GM21737 (cell line): Measurements from ENCODE around the gene BMS1.
"Not testable (repeated sequence)": the region's sequence is repeated elsewhere in the genome, so short reads cannot be mapped to it uniquely, and the experiment has no call there.

Experiments used
- ATAC-seq: cut with Tn5 transposase; IDR thresholded peaks from one replicate; pipeline ENCODE4 v1.9.1; 2021; ENCODE audit warnings: mild to moderate bottlenecking, moderate library complexity; ENCODE audit not compliant: unreplicated experiment

Gene BMS1, protein sequence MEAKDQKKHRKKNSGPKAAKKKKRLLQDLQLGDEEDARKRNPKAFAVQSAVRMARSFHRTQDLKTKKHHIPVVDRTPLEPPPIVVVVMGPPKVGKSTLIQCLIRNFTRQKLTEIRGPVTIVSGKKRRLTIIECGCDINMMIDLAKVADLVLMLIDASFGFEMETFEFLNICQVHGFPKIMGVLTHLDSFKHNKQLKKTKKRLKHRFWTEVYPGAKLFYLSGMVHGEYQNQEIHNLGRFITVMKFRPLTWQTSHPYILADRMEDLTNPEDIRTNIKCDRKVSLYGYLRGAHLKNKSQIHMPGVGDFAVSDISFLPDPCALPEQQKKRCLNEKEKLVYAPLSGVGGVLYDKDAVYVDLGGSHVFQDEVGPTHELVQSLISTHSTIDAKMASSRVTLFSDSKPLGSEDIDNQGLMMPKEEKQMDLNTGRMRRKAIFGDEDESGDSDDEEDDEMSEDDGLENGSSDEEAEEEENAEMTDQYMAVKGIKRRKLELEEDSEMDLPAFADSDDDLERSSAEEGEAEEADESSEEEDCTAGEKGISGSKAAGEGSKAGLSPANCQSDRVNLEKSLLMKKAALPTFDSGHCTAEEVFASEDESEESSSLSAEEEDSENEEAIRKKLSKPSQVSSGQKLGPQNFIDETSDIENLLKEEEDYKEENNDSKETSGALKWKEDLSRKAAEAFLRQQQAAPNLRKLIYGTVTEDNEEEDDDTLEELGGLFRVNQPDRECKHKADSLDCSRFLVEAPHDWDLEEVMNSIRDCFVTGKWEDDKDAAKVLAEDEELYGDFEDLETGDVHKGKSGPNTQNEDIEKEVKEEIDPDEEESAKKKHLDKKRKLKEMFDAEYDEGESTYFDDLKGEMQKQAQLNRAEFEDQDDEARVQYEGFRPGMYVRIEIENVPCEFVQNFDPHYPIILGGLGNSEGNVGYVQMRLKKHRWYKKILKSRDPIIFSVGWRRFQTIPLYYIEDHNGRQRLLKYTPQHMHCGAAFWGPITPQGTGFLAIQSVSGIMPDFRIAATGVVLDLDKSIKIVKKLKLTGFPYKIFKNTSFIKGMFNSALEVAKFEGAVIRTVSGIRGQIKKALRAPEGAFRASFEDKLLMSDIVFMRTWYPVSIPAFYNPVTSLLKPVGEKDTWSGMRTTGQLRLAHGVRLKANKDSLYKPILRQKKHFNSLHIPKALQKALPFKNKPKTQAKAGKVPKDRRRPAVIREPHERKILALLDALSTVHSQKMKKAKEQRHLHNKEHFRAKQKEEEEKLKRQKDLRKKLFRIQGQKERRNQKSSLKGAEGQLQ

DNA sequence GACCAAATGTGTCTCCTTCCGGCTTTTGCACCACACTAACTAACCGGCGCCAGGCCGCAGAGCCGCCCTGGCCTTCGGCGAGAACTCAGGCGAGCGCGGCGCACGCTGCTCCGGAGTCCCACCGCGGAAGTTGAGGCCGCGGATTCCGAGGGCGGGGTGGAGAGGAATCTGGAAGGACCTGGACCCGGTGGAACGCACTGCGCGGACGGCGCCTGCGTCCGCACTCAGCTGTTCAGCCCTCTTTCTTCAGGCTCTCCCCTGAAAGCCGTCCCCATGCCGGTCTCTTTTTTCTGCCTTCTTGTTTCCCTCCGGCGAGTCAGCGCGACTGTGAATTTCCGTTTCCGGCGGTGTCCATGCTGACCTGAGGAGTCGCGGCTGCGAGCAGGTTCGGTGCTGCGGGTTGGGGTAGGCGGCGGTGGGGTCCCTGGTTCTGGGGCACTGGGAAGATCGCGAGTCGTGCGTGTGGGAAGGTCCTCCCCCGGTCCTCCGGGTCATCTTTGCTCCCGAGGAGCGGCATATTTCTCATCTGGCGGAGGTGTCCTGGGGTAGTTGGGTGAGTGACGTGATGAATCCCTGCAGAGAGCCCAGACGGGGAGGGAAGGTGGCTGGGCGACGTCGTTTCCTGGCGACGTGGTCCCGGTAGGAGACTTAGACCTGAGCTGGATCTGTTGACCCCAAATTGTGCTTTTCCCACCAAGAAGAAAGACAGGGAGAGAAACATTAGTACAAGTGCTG lies at the start of gene BMS1:
Gene BMS1, plus strand, starts transcription at position 350 of the 735 bp plus-strand sequence. CDS start 1,600 bp downstream, outside the sequence.
- peak; percentile 94 for ATAC-seq

DNA sequence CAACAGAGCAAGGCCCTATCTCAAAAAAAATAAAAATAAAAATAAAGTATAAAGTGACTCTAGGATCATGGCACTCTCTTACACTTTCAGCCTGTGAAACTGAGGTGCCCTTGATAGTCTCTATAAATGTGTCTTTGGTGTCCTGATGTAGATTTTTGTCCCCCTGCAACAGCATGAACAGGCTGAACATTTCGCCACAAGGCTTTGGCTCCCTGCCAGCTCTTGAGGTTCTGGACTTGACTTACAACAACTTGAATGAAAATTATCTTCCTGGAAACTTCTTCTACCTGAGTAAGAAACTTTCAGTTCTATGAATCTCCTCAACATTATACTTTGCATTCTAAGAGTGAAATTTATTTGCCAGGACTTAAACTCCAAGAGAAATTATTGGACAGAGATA lies 48.1 kb upstream of the BMS1 start:
- no peak for ATAC-seq

DNA sequence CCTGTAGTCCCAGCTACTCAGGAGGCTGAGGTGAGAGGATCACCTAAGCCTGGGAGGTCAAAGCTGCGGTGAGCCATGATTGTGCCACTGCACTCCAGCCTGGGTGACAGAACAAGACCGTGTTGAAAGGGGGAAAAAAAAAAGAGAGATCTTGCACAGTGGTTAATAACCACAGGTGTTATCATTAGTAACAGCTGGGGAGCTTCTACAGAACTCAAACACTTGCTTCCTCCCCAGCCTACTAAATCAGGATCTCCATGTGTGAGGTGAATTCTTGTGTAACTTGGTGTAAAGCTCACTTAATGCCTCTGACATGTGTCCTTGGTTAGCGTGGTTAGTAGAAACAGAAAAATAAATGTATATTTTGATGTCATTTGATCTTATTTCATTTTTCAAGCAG lies 43.9 kb upstream of the BMS1 start:
- ATAC-seq: no peak

DNA sequence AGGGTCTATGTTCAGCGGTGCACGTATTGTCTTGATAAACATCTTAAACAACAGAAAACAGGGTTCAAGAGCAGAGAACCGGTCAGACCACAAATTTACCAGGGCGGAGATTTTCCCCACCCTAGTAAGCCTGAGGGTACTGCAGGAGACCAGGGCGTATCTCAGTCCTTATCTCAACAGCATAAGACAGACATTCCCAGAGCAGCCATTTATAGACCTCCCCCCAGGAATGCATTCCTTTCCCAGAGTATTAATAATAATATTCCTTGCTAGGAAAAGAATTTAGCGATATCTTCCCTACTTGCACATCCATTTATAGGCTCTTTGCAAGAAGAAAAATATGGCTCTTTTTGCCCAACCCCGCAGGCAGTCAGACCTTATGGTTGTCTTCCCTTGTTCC lies 41.1 kb upstream of the BMS1 start:
- not testable (repeated sequence) for ATAC-seq

GRCh38 chr10:42743697-42744096 lies 38.9 kb upstream of the BMS1 start:
- no peak for ATAC-seq

- no peak for ATAC-seq
Observed at GRCh38 chr10:42744134-42744701, 38.4 kb upstream of the BMS1 start.

DNA sequence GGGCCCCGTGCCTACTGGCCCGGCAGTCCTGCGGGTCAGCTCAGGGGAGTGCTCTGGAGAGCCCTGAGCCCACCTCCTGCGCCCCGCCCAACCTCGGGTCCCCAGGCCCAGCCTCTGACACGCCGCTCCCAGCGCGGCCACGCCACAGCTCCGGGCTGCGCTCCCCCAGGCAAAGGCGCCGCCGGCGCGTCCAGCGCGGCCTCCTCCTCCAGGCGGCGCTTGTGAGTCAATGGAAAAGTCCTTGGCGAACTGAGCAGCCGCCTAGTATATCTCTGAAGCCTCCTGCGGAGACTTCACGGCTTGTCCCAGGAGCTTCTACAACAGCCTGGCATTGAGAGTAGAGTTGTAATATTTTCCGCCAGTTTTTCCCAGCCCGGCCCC lies 29.5 kb upstream of the BMS1 start:
- ATAC-seq: no peak

- ATAC-seq: no peak
Observed at GRCh38 chr10:42753507-42754154, 29.0 kb upstream of the BMS1 start.

- ATAC-seq: no peak
Observed at GRCh38 chr10:42754155-42755027, 28.2 kb upstream of the BMS1 start.

- ATAC-seq: no peak
Observed at GRCh38 chr10:42755028-42755451, 27.6 kb upstream of the BMS1 start.

DNA sequence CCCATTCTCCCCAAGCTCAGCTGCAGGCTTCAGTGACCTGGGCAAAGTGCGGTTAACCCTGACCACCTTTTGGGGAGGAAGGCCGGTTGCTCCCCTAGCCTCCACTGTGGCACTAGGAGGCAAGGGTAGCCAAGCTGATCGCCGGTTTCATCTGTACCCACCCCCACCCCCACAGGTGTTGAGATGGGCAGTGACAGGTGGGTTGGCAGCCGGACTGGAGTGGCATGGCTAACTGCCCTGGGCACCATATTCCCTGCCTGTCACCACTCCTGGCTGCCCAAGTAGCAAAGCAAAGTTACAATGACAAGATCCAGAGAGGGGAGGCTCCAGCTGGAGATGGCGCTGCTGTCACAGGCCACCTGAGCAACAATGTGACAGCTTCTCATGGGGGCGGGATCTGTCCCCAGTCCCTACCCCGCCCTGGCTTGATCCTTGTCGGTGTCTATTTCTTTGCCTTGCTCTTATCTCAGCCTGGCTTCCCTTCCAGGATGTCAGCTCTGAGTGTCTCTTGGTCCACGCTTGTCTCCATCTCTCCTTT lies 27.0 kb upstream of the BMS1 start:
- no peak for ATAC-seq

DNA sequence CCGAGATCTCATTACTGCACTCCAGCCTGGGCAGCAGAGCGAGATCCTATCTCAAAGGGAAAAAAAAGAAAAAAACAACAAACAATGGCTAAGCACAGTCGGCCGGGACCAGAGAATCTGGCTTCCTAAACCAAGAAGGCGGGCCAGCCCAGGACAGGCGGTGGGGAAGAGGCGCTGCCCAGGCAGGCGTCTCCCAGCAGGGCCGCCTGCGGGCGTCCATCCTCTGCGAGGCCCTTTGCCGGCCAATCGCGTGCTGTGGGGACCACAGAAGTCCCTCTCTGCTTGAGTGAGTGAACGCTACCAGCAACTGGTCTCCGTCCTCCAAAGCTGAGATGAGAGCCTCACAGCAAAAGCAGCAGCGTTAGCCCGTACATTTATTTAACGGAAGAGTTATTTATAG lies 14.7 kb upstream of the BMS1 start:
- ATAC-seq: no peak

- ATAC-seq: no peak
Observed at GRCh38 chr10:42768581-42769152, 13.9 kb upstream of the BMS1 start.

- no peak for ATAC-seq
Observed at GRCh38 chr10:42769173-42769572, 13.4 kb upstream of the BMS1 start.

GRCh38 chr10:42769673-42770072 lies 12.9 kb upstream of the BMS1 start:
- no peak for ATAC-seq

DNA sequence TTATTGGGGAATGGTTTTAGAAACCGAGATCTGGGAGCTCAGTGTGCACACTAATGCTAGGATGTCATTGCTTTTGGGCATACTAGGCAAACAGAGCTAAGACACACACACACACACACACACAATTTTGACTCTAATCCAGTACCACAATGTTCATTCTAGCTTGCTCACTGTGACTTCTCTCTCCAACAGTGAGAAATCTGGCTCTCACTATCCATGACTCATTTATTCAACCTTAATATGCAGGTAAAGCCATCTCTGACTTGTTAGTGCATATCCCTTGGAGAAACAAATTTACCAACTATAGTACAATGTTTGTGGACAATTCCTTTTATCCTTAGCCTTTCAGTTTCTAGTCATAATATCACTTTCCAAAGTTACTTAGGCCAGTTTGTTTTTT lies 5.9 kb upstream of the BMS1 start:
- no peak for ATAC-seq

GRCh38 chr10:42780456-42780855 lies 2.1 kb upstream of the BMS1 start:
- ATAC-seq: no peak

GRCh38 chr10:42781893-42782445 lies 626 bp upstream of the BMS1 start:
- ATAC-seq: no peak
